C4-2B (cell line): ENCODE measurements around the gene SLIT2.

ENCODE experiments used
- H3K27ac ChIP-seq: fragments of 450-650 bp; 2 replicates; pipeline ENCODE4 v1.5.1; 2017
- ZFX ChIP-seq: fragments of 450-650 bp; IDR thresholded peaks from 2 replicates; pipeline ENCODE4 v1.6.1; 2017
- TF ChIP-seq, protein P1 (sequence below): fragments of 450-650 bp; conservative IDR thresholded peaks from 2 replicates; pipeline ENCODE4 v1.5.1; 2017; ENCODE audit warnings: mild to moderate bottlenecking

Gene SLIT2

DNA sequence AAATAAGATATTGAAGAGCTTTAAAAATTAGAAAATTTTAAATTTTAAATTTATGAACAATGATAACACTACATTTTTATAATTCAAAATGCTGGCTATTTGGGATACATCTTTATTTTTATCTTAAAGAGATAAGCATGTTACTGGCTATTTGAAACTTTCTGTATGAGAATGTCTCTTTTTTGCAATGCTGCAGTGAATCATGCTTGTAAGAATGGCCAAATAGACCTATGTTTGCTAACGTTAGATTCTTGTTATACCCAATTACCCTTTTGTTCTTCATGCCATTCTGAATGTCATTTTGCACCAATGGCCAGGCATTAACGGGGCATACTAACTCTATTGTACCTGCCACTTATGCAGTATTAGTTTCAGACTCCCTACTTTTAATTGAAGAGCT, 49.5 kb downstream of the SLIT2 start:
- H3K27ac ChIP-seq, result no peak overlapping the region
- no peak for TF ChIP-seq ZFX
- TF ChIP-seq, protein P1, sequence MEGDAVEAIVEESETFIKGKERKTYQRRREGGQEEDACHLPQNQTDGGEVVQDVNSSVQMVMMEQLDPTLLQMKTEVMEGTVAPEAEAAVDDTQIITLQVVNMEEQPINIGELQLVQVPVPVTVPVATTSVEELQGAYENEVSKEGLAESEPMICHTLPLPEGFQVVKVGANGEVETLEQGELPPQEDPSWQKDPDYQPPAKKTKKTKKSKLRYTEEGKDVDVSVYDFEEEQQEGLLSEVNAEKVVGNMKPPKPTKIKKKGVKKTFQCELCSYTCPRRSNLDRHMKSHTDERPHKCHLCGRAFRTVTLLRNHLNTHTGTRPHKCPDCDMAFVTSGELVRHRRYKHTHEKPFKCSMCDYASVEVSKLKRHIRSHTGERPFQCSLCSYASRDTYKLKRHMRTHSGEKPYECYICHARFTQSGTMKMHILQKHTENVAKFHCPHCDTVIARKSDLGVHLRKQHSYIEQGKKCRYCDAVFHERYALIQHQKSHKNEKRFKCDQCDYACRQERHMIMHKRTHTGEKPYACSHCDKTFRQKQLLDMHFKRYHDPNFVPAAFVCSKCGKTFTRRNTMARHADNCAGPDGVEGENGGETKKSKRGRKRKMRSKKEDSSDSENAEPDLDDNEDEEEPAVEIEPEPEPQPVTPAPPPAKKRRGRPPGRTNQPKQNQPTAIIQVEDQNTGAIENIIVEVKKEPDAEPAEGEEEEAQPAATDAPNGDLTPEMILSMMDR, result no peak
